HepG2 (cell line): Measurements from ENCODE around the gene C20orf202. TPM values are rescaled to one million over a fixed set of nuclear protein-coding genes. Genes with fewer than 3 reads are reported as not detected.

Source experiments
- DNMT1 ChIP-seq: sonication (generic); formaldehyde crosslinking; IDR thresholded peaks from 2 replicates; pipeline ENCODE4 v1.5.1; 2020; ENCODE audit warnings: mild to moderate bottlenecking, missing genetic modification reagents
- ELF3 ChIP-seq: IDR thresholded peaks from 2 replicates; pipeline ENCODE4 v1.6.1; 2016; ENCODE audit warnings: missing genetic modification reagents, missing compliant biosample characterization
- FOSL1 ChIP-seq: sonication (generic); formaldehyde crosslinking; IDR thresholded peaks from 2 replicates; pipeline ENCODE4 v1.9.0; 2021; ENCODE audit warnings: missing genetic modification reagents, borderline replicate concordance
- GFI1 ChIP-seq: sonication (generic); formaldehyde crosslinking; IDR thresholded peaks from 2 replicates; pipeline ENCODE4 v1.5.0; 2020; ENCODE audit warnings: missing genetic modification reagents, mild to moderate bottlenecking, borderline replicate concordance
- HDAC1 ChIP-seq: sonication (generic); formaldehyde crosslinking; IDR thresholded peaks from 2 replicates; pipeline ENCODE4 v1.5.1; 2020; ENCODE audit warnings: mild to moderate bottlenecking, missing genetic modification reagents
- HNRNPL ChIP-seq: fragments of 200-400 bp; formaldehyde crosslinking; IDR thresholded peaks from 2 replicates; pipeline ENCODE4 v1.6.1; 2017; ENCODE audit warnings: mild to moderate bottlenecking, low read depth, low read length
- KDM1A ChIP-seq: IDR thresholded peaks from 2 replicates; pipeline ENCODE4 v1.6.1; 2016; ENCODE audit warnings: missing compliant biosample characterization
- MTERF4 ChIP-seq: sonication (generic); formaldehyde crosslinking; IDR thresholded peaks from 2 replicates; pipeline ENCODE4 v1.8.0; 2023; ENCODE audit warnings: mild to moderate bottlenecking, missing genetic modification reagents
- NAIF1 ChIP-seq: sonication (generic); formaldehyde crosslinking; IDR thresholded peaks from 2 replicates; pipeline ENCODE4 v1.5.0; 2020; ENCODE audit warnings: mild to moderate bottlenecking, missing genetic modification reagents, borderline replicate concordance
- NBN ChIP-seq: fragments of 450-650 bp; conservative IDR thresholded peaks from 2 replicates; pipeline ENCODE4 v1.6.1; 2017
- RCOR2 ChIP-seq: IDR thresholded peaks from 2 replicates; pipeline ENCODE4 v1.6.1; 2016; ENCODE audit warnings: missing biosample characterization, missing genetic modification reagents
- REST ChIP-seq, 2 experiments: IDR thresholded peaks; 2 replicates each; pipeline ENCODE4 v1.6.1; 2011 to 2012; ENCODE audit warnings: low read length in 2 of 2, borderline replicate concordance in 1 of 2, low read depth in 1 of 2, mild to moderate bottlenecking in 1 of 2, moderate library complexity in 1 of 2
- SATB2 ChIP-seq: sonication (generic); formaldehyde crosslinking; IDR thresholded peaks from 2 replicates; pipeline ENCODE4 v1.5.0; 2020; ENCODE audit warnings: missing genetic modification reagents
- SP2 ChIP-seq: sonication (generic); formaldehyde crosslinking; IDR thresholded peaks from 2 replicates; pipeline ENCODE4 v1.5.1; 2020; ENCODE audit warnings: mild to moderate bottlenecking, missing genetic modification reagents
- ZFP37 ChIP-seq: sonication (generic); formaldehyde crosslinking; IDR thresholded peaks from 2 replicates; pipeline ENCODE4 v1.4.0; 2020; ENCODE audit warnings: missing genetic modification reagents, borderline replicate concordance
- ZMAT5 ChIP-seq: sonication (generic); formaldehyde crosslinking; IDR thresholded peaks from 2 replicates; pipeline ENCODE4 v1.5.0; 2020; ENCODE audit warnings: mild to moderate bottlenecking, low read depth, missing genetic modification reagents, borderline replicate concordance
- ZNF232 ChIP-seq: sonication (generic); formaldehyde crosslinking; IDR thresholded peaks from 2 replicates; pipeline ENCODE4 v1.4.0; 2020; ENCODE audit warnings: missing genetic modification reagents, borderline replicate concordance
- ZNF331 ChIP-seq: sonication (generic); formaldehyde crosslinking; IDR thresholded peaks from 2 replicates; pipeline ENCODE4 v1.4.0; 2020; ENCODE audit warnings: missing genetic modification reagents
- ZNF362 ChIP-seq: sonication (generic); formaldehyde crosslinking; IDR thresholded peaks from 2 replicates; pipeline ENCODE4 v1.4.0; 2020; ENCODE audit warnings: missing genetic modification reagents, mild to moderate bottlenecking, borderline replicate concordance
- ZNF597 ChIP-seq: sonication (generic); formaldehyde crosslinking; IDR thresholded peaks from 2 replicates; pipeline ENCODE4 v1.5.0; 2020; ENCODE audit warnings: missing genetic modification reagents
- ZNF703 ChIP-seq: sonication (generic); formaldehyde crosslinking; IDR thresholded peaks from 2 replicates; pipeline ENCODE4 v1.5.1; 2020; ENCODE audit warnings: missing genetic modification reagents, mild to moderate bottlenecking, moderate library complexity, borderline replicate concordance
- polyA plus RNA-seq, 8 experiments: library from polyadenylated mRNA; depleted of rRNA in 3 of 8; stranded (reverse) in 7 of 8; unstranded in 1 of 8; fragments of >200 nt; fragmentation: Illumina TruSeq in 4 of 8; extraction: Trizol in 4 of 8; gene quantifications; 2 replicates each; pipeline versions ENCODE4 v1.2.1 to v1.2.3, GENCODE V29; 2011 to 2016; ENCODE audit warnings: low read depth in 4 of 8, missing spikeins in 1 of 8, mixed read lengths in 1 of 8; ENCODE audit not compliant: insufficient read depth in 1 of 8
- total RNA-seq, 5 experiments: library from RNA; depleted of rRNA; stranded (reverse); fragments of >200 nt; fragmentation: Illumina TruSeq; extraction: Trizol; gene quantifications; 2 replicates each; pipeline ENCODE4 v1.2.3, GENCODE V29; 2016; ENCODE audit warnings: low read depth in 1 of 5
- TF ChIP-seq, protein P1 (sequence below): sonication (generic); formaldehyde crosslinking; IDR thresholded peaks from 2 replicates; pipeline ENCODE4 v1.8.1; 2023; ENCODE audit warnings: mild to moderate bottlenecking, missing genetic modification reagents

The C20orf202 gene
- total and polyA plus RNA-seq, 2 of the 13 experiments (the other 11 are each of a cell fraction or from before 2014, with no cell fraction given) = 0.20 to 1.2 TPM

DNA sequence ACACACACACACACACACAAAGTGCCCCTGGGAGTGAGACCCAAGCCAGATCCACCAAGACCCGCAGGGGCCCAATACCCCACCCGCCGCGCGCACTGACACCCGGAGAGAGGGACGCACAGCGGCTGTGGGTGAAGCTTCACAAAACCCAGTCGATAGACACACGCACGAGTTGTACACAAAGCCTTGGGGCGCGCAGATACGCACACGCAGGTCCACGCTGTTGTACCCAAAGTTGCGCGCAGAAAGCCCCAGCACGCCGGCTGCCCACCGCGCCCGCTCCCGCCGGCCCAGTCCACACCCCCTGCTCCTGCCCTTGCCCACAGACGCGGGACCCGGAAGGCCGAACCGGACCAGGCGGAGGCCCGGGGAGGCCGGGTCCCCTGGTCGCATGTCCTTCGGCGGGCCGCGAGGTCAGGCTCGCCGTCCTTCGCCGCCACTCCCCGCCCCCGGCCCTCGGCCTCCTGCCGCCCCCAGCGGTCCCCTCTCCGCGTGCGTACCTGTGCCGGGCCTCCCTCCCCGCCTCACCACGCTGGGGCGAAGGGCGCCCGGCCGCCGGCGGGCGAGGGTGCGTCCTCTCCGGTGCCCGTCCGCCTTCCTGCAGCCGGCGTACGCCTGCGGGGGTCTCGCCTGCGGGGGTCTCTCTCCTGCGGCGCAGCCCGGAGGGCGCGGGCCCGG, 18.5 kb upstream of the C20orf202 start, which contains the start of gene TMEM74B (continued):
- no peak; the same call in 1 of the 2 replicates for TF ChIP-seq ELF3 (CRISPR knock-in tag)
- no peak; the same call in 1 of the 2 replicates for TF ChIP-seq HDAC1 (CRISPR knock-in tag)
- TF ChIP-seq NAIF1 (CRISPR knock-in tag) = no peak
- TF ChIP-seq MTERF4 = 0 out of 2 replicates have a peak, but pooled peaks have one; percentile 7
- TF ChIP-seq RCOR2 (CRISPR knock-in tag) = no peak
- TF ChIP-seq ZMAT5 (CRISPR knock-in tag) = no peak
- TF ChIP-seq ZNF331 (CRISPR knock-in tag) = no peak; the same call in 1 of the 2 replicates
- TF ChIP-seq ZNF232 = peak; percentile 86; the same call in 1 of the 2 replicates
- no peak for TF ChIP-seq ZNF362 (CRISPR knock-in tag)
- TF ChIP-seq ZNF597 (CRISPR knock-in tag) = no peak; the same call in 1 of the 2 replicates
- TF ChIP-seq DNMT1 (CRISPR knock-in tag) = no peak; the same call in 1 of the 2 replicates
- no peak for TF ChIP-seq REST (IDR thresholded peaks at IDR 0.05; ENCODE audit: borderline replicate concordance in 1 of 2, low read depth in 1 of 2, low read length in 2 of 2)
- TF ChIP-seq ZFP37 (CRISPR knock-in tag) = no peak
- no peak for TF ChIP-seq NBN
- TF ChIP-seq FOSL1 = no peak
- TF ChIP-seq, protein P1, sequence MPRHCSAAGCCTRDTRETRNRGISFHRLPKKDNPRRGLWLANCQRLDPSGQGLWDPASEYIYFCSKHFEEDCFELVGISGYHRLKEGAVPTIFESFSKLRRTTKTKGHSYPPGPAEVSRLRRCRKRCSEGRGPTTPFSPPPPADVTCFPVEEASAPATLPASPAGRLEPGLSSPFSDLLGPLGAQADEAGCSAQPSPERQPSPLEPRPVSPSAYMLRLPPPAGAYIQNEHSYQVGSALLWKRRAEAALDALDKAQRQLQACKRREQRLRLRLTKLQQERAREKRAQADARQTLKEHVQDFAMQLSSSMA (CRISPR knock-in tag) = no peak
- no peak for TF ChIP-seq ZNF703 (CRISPR knock-in tag)
- no peak for TF ChIP-seq SATB2
- no peak for TF ChIP-seq SP2 (CRISPR knock-in tag)
- no peak for TF ChIP-seq GFI1 (CRISPR knock-in tag)
- peak; percentile 63; the same call in 1 of the 2 replicates for TF ChIP-seq HNRNPL
- TF ChIP-seq KDM1A = no peak
